ENCODE data around the gene RANBP17. TPM values are rescaled to one million over a fixed set of nuclear protein-coding genes. Genes with fewer than 3 reads are reported as not detected.
"Not testable (repeated sequence)": the region's sequence is repeated elsewhere in the genome, so short reads cannot be mapped to it uniquely, and the experiment has no call there.

Gene RANBP17
- polyA plus RNA-seq, 1 donor from 2014 or later = not detected

DNA sequence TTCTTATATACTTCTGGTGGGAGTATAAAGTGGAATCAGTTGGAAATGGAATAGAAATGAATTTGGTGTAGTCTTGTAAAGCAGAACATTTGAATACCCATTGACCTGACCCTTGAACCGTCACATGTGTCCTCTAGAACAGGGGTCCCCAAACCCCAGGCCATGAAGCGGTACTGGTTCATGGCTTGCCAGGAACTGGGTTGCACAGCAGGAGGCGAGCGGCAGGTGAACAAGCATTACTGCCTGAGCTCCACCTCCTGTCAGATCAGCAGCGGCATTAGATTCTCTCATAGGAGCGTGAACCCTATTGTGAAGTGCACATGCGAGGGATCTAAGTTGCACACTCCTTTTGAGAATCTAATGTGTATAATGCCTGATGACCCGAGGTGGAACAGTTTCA lies 80.0 kb downstream of the RANBP17 start:
- no peaks in the 10 kb centered on the region for H3K36me3 Mint-ChIP-seq
- H3K27me3 Mint-ChIP-seq = no peaks in the 10 kb centered on the region
- no peaks in the 10 kb centered on the region for H3K4me1 Mint-ChIP-seq
- no peak overlapping the region for H3K27ac Mint-ChIP-seq
- H3K9me3 Mint-ChIP-seq = peaks cover 0 to 3% (median 0%) of the 10 kb centered on the region in 3 donors
- H3K4me3 Mint-ChIP-seq = no peak overlapping the region

DNA sequence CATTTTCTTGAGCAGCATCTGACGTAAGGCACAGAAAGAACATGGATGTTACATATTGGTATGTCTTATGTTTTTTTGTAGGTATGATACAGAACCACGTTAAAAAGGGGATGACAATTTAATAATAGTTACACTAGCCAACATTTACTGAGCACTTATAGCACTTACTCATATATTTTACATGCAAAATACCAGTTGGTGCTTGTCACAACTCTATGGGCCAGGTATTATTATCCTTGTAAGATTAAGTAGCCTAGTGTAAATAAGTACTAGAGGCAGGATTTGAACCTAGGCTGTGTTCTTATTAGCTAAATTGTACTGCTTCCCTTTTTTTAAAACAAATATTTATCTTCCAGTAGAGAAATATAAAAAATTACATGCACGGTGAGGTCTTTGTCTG lies 83.5 kb downstream of the RANBP17 start:
- Mint-ChIP-seq H3K27ac (no peak overlapping the region), H3K27me3 (no peaks in the 10 kb centered on the region), H3K36me3 (no peaks in the 10 kb centered on the region), H3K4me3 (no peak overlapping the region), H3K9me3 (peaks cover 0 to 2% (median 1%) of the 10 kb centered on the region in 3 donors), H3K4me1 (no peaks in the 10 kb centered on the region)

DNA sequence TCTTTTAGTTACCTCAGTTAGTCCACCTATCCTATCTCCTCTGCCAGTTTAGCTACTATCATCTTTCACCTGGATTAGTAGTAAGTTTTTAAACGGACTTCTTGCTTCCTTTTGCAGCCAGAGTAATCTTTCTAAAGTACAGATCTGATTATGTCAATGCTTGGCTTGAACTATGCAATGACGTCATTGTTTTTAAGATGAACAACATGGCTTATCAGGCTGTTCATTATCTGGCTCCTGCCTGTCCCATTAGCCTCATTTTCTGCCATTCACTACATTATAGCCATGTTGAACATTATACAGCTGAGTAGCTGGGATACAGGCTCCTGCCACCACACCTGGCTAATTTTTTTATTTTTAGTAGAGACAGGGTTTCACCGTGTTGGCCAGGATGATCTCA lies 98.7 kb downstream of the RANBP17 start:
- Mint-ChIP-seq H3K27ac (no peak overlapping the region), H3K36me3 (no peaks in the 10 kb centered on the region), H3K27me3 (no peaks in the 10 kb centered on the region)

DNA sequence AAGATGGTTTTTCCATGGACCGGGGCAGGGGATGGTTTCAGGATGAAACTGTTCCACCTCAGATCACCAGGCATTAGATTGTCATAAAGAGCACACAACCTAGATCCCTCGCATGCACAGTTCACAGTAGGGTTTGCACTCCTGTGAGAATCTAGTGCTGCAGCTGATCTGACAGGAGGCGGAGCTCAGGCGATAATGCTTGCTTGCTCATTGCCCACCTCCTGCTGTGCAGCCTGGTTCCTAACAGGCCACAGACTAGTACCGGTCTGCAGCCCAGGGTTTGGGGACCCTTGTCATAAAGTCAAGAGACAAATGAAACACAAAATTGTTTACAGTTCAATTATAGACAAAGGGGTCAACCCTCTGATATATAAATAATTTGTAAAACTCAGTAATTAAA lies 101.7 kb downstream of the RANBP17 start:
- Mint-ChIP-seq H3K4me3 (no peak overlapping the region), H3K36me3 (no peaks in the 10 kb centered on the region), H3K4me1 (no peaks in the 10 kb centered on the region), H3K9me3 (no peaks in the 10 kb centered on the region), H3K27ac (no peak overlapping the region), H3K27me3 (no peaks in the 10 kb centered on the region)

More for the DNA sequence above, 98.7 kb downstream of the RANBP17 start:
- Mint-ChIP-seq H3K4me3 (no peak overlapping the region), H3K9me3 (no peaks in the 10 kb centered on the region), H3K4me1 (no peaks in the 10 kb centered on the region)

DNA sequence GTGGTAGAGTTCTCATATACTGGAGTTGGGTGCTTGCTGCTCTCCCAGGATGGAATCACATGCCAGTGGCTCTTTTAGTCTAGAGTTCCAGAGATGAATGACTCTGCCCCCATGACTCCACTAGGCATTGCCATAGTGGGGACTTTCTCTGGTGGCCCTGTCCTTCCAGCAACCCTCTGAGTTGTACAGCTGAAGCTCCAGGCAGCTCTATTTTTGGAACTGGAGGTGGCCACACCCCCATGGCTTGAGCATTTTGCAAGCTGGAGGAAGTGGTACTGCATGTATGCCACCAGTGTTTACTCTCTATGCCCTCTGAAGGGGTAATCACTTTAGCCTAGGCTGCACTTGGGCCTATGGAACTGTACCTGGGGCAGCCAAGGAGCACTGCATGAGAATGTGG lies 112.6 kb downstream of the RANBP17 start:
- H3K36me3 Mint-ChIP-seq = no peaks in the 10 kb centered on the region
- H3K27me3 Mint-ChIP-seq = no peaks in the 10 kb centered on the region
- H3K27ac Mint-ChIP-seq = no peak overlapping the region
- peaks cover 0 to 9% (median 3%) of the 10 kb centered on the region in 3 donors for H3K9me3 Mint-ChIP-seq
- H3K4me1 Mint-ChIP-seq = no peaks in the 10 kb centered on the region
- H3K4me3 Mint-ChIP-seq = no peak overlapping the region

DNA sequence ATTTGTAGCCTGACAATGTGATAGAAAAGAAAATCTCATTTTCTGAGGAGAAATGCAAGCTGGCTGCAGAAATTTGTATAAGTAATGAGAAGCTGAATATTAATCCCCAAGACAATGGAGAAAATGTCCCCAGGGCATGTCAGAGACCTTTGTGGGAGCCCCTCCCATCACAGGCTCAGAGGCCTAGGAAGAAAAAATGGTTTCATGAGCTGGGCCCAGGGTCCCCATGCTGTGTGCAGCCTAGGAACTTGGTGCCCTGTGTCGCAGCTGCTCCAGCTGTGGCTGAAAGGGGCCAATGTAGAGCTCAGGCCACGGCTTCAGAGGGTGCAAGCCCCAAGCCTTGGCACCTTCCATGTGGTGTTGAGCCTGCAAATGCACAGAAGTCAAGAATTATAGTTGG lies 118.4 kb downstream of the RANBP17 start:
- not testable (repeated sequence) for H3K4me3 Mint-ChIP-seq, H3K36me3 Mint-ChIP-seq

DNA sequence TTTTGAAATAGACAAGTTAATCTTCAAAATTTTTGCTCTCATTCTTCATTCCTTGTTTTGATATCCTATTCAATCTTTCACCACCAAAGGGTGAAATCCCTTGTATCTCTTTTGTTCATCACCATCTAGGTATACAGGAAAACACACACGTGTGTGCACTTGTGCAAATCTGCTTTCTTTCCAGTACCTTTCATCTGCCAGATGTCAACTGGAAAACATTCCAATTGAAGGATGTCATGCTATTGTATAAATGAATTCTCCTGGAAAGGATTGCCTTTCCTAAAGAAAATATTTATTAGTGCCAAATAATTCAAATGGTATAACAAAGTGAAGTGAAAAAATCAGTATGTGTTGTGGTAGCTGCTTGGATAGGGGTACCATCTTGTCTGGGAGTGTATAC lies 123.7 kb downstream of the RANBP17 start:
- no peaks in the 10 kb centered on the region for H3K36me3 Mint-ChIP-seq
- H3K9me3 Mint-ChIP-seq = peaks cover 0 to 6% (median 6%) of the 10 kb centered on the region in 3 donors
- H3K27me3 Mint-ChIP-seq = no peaks in the 10 kb centered on the region
- H3K4me3 Mint-ChIP-seq = no peak overlapping the region
- H3K27ac Mint-ChIP-seq = no peak overlapping the region
- no peaks in the 10 kb centered on the region for H3K4me1 Mint-ChIP-seq

More for the DNA sequence above, 118.4 kb downstream of the RANBP17 start:
- not testable (repeated sequence) for H3K27ac Mint-ChIP-seq, H3K27me3 Mint-ChIP-seq, H3K4me1 Mint-ChIP-seq
- H3K9me3 Mint-ChIP-seq = peaks cover 4 to 22% (median 14%) of the 10 kb centered on the region in 3 donors

DNA sequence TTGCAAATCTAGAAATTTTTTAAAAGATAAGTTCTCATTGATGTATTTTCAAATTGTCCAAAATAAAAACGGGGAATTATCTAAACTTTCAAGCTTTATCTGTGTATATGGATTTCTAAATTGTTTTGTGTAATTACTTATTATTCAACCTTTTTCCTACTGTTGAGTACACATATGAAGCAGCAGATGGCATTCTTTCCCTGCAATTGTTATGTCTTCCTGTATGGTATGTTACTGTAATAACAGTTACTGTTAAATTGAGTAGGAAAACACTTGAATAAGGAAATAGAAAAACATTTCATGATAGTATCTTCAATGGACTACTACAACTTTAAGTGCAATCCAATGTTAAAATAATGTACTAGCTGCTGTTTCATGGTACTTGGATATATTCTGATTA lies 124.8 kb downstream of the RANBP17 start:
- Mint-ChIP-seq H3K36me3 (no peaks in the 10 kb centered on the region), H3K9me3 (peaks cover 0 to 2% (median 0%) of the 10 kb centered on the region in 3 donors), H3K4me3 (no peak overlapping the region), H3K27ac (no peak overlapping the region), H3K4me1 (no peaks in the 10 kb centered on the region), H3K27me3 (no peaks in the 10 kb centered on the region)

DNA sequence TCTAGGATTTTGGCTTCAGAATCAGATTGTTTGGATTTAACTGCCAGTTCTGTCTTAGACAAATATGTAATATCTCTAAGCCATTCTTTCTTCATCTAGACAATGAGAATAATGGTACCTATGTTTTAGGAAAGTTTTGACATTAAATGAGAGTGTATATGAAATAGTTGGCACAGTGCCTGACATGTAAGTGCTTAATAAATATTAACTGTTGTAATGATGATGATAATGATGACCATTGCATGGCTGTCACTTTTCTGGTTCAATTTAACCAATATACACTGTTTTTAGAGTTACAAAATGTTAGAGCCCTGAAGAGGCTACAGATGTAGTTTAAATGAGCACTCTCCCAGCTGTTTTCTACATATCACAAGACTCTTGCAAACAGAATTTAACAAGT lies 131.7 kb downstream of the RANBP17 start:
- H3K9me3 Mint-ChIP-seq = no peaks in the 10 kb centered on the region
- no peak overlapping the region for H3K27ac Mint-ChIP-seq
- no peak overlapping the region for H3K4me3 Mint-ChIP-seq
- no peaks in the 10 kb centered on the region for H3K4me1 Mint-ChIP-seq
- H3K27me3 Mint-ChIP-seq = peaks cover 1% of the 10 kb centered on the region
- H3K36me3 Mint-ChIP-seq = no peaks in the 10 kb centered on the region

DNA sequence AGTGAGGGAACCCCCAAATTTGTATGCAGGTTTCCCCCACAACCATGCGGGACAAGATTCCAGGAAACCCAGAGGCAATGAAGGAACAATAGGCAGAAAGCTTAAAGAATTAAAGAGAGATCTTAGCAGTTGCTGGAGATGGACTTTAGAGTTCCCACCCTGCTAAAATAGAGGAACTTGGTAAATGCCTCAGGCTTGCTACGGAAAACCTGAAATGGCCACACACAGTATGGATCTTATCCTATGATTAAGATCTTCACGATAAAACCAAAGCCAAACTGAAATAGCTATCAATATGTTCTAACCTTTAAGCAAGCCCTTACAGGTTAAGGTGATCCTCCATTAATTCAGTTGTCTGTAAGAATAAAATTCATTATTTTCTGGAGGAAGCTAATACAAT lies 148.3 kb downstream of the RANBP17 start:
- peaks cover 3% of the 10 kb centered on the region for H3K36me3 Mint-ChIP-seq
- H3K9me3 Mint-ChIP-seq = peaks cover 6 to 15% (median 6%) of the 10 kb centered on the region in 3 donors
- H3K4me1 Mint-ChIP-seq = peaks cover 0 to under 1% (median 0%) of the 10 kb centered on the region in 3 donors
- no peak overlapping the region for H3K27ac Mint-ChIP-seq
- no peaks in the 10 kb centered on the region for H3K27me3 Mint-ChIP-seq
- no peak overlapping the region for H3K4me3 Mint-ChIP-seq

DNA sequence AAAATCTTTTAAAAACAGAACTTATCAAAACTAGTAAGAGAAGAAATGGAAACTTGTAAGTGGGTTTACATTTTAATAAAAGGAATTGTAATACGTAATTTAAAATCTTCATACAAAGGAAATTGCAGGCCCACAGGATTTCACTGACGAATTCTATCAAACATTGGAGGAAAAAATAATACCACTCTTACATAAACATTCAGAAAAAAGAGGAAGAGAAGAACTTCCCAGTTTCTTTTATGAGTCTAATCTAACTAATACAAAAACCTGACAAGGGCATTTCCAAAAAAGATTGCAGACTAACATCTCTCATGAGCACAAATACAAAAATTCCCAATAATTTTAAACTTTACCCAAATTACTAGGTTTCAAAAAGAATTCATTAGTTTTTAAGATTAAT lies 149.0 kb downstream of the RANBP17 start:
- Mint-ChIP-seq H3K4me1 (peaks cover 0 to 1% (median 0%) of the 10 kb centered on the region in 3 donors), H3K36me3 (peaks cover 3% of the 10 kb centered on the region), H3K9me3 (peaks cover 6 to 15% (median 6%) of the 10 kb centered on the region in 3 donors), H3K27ac (no peak overlapping the region), H3K4me3 (no peak overlapping the region), H3K27me3 (no peaks in the 10 kb centered on the region)

DNA sequence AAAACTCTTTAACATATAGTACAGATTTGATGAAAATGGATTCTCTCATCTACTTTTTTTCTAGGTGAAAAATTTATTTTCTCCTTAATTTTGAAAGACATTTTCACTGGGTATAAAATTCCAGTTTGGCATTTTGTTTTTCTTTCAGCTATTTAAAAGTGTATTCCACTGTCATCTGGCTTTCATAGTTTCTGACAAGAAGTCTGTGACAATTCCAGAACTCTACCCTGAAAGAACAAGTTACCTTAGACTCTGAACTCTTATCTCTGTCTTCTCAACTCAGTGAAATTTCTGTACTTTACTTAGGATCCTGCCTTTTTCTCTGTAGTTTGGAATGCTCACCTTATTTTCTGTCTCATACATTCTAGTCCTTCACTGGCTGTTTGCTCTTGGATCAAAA lies 161.7 kb downstream of the RANBP17 start:
- Mint-ChIP-seq H3K4me1 (no peaks in the 10 kb centered on the region), H3K4me3 (no peak overlapping the region), H3K36me3 (no peaks in the 10 kb centered on the region), H3K27me3 (no peaks in the 10 kb centered on the region), H3K27ac (no peak overlapping the region), H3K9me3 (peaks cover 0 to 10% (median 0%) of the 10 kb centered on the region in 3 donors)

DNA sequence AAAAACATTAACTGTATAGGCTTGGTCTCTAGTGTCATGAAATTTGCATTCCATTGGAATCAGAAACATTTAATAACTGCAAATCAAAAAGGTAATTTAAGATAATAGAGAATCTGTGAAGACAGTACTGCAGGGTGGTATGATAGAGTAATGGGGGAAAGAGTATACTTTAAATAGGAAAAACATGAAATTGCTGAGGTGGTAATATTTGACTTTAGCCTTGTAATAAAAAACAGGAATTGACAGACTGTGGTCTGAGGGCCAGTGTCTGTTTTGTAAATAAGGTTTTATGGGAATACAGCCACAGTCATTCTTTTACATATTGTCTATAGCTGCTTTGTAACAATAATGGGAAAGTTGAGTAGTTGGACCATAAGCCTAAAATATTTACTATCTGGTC lies 162.3 kb downstream of the RANBP17 start:
- Mint-ChIP-seq H3K4me1 (no peaks in the 10 kb centered on the region), H3K9me3 (peaks cover 0 to 10% (median 0%) of the 10 kb centered on the region in 3 donors)

DNA sequence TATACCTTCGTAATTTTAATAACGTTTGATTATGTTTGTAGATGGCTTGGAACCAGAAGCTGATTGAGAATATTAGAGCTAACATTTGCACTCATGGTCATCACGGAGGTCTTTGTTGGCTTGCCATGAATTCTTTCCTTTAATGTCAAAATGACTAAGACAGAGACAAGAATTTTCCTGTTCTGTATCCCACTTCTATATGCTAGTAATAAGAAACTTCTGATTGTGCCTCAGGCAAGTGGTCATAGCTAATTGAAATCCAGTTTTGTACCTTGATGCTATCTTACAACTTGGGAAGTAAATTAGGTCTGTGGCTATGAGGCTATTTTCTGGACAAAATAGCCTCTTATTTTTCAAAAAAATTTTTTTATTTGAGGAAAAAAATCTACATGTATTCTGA lies 167.6 kb downstream of the RANBP17 start:
- Mint-ChIP-seq H3K9me3 (peaks cover 0 to 8% (median 0%) of the 10 kb centered on the region in 3 donors), H3K4me1 (no peaks in the 10 kb centered on the region), H3K36me3 (no peaks in the 10 kb centered on the region), H3K27ac (no peak overlapping the region), H3K27me3 (no peaks in the 10 kb centered on the region), H3K4me3 (no peak overlapping the region)

More for the DNA sequence above, 162.3 kb downstream of the RANBP17 start:
- no peaks in the 10 kb centered on the region for H3K36me3 Mint-ChIP-seq
- no peak overlapping the region for H3K4me3 Mint-ChIP-seq
- H3K27ac Mint-ChIP-seq = no peak overlapping the region
- H3K27me3 Mint-ChIP-seq = no peaks in the 10 kb centered on the region

DNA sequence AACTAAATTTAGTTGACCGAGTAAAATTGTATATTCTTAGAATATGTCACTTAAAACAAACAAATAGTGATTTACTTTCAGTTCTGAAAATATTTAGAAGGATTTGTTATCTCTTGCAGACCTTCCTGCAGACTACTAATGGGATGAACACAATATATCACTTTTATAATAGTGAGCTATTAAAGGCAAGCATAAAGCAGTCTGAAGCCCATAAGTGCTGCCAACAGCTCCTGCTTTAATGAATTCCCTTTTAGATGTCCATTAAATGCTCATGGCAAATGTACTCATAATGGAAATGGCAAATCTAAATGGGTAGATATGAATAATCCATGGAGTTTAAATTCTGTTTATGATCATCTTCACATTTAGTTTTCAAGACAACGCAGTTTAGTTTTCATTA lies 170.2 kb downstream of the RANBP17 start:
- H3K4me3 Mint-ChIP-seq = no peak overlapping the region

DNA sequence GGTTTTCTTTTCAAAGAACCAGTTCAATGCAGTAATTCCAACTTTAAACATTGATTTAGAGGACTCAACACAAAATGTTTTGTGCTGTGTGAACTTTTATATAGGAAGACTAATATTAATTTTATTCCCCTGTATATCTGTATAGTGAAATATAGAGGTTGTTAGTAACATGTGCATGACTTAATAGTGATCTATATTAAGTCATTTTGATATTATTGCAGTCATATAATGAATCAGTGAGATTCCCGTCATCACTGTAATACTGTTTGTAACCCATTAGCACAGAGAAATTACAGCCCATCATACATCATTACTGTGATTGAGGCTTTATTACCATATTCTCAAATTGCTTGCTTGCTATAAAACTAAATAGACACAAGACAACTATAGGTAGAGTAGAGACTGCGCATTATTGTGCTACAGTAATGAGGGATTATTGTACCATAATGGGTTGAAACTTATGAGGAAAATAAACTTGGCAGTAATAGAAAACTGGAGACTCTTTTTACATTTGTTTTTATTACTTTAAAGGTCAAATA lies 170.7 kb downstream of the RANBP17 start:
- Mint-ChIP-seq H3K36me3 (no peaks in the 10 kb centered on the region), H3K4me1 (no peaks in the 10 kb centered on the region), H3K27ac (no peak overlapping the region), H3K4me3 (no peak overlapping the region), H3K27me3 (no peaks in the 10 kb centered on the region), H3K9me3 (no peaks in the 10 kb centered on the region)

More for the DNA sequence above, 170.2 kb downstream of the RANBP17 start:
- H3K36me3 Mint-ChIP-seq = no peaks in the 10 kb centered on the region
- H3K27me3 Mint-ChIP-seq = no peaks in the 10 kb centered on the region
- no peaks in the 10 kb centered on the region for H3K9me3 Mint-ChIP-seq
- no peak overlapping the region for H3K27ac Mint-ChIP-seq
- H3K4me1 Mint-ChIP-seq = no peaks in the 10 kb centered on the region
